HG03565 (cell line): Measurements from ENCODE around the gene PCCA.

ENCODE experiments used
- ATAC-seq: cut with Tn5 transposase; IDR thresholded peaks from one replicate; pipeline ENCODE4 v1.9.1; 2021; ENCODE audit warnings: mild to moderate bottlenecking, moderate library complexity; ENCODE audit not compliant: unreplicated experiment

PCCA gene

GRCh38 chr13:100451923-100452322 is 363.0 kb downstream of the PCCA start:
- ATAC-seq: no peak

- ATAC-seq: no peak
Measured at GRCh38 chr13:100454876-100455275, 366.0 kb downstream of the PCCA start.

GRCh38 chr13:100458673-100459072 is 369.8 kb downstream of the PCCA start:
- ATAC-seq: no peak

- no peak for ATAC-seq
Measured at GRCh38 chr13:100459747-100460146, 370.9 kb downstream of the PCCA start.

GRCh38 chr13:100460266-100460665 is 371.4 kb downstream of the PCCA start:
- ATAC-seq: no peak

- no peak for ATAC-seq
Measured at GRCh38 chr13:100460791-100461190, 371.9 kb downstream of the PCCA start.

- no peak for ATAC-seq
Measured at GRCh38 chr13:100461309-100462030, 372.6 kb downstream of the PCCA start.

GRCh38 chr13:100464006-100464405 is 375.1 kb downstream of the PCCA start:
- no peak for ATAC-seq

GRCh38 chr13:100465558-100465957 is 376.7 kb downstream of the PCCA start:
- ATAC-seq: no peak

GRCh38 chr13:100470866-100471505 is 382.1 kb downstream of the PCCA start:
- no peak for ATAC-seq

- no peak for ATAC-seq
Measured at GRCh38 chr13:100473087-100473486, 384.2 kb downstream of the PCCA start.

- ATAC-seq: no peak
Measured at GRCh38 chr13:100473501-100474044, 384.7 kb downstream of the PCCA start.

- ATAC-seq: no peak
Measured at GRCh38 chr13:100476963-100477362, 388.1 kb downstream of the PCCA start.

GRCh38 chr13:100478107-100478809 is 389.4 kb downstream of the PCCA start:
- ATAC-seq: no peak

GRCh38 chr13:100480676-100481075 is 391.8 kb downstream of the PCCA start:
- ATAC-seq: no peak

GRCh38 chr13:100483139-100483538 is 394.2 kb downstream of the PCCA start:
- ATAC-seq: no peak

- no peak for ATAC-seq
Measured at GRCh38 chr13:100483841-100484381, 395.0 kb downstream of the PCCA start.

GRCh38 chr13:100484702-100485101 is 395.8 kb downstream of the PCCA start:
- ATAC-seq: no peak

GRCh38 chr13:100485265-100485664 is 396.4 kb downstream of the PCCA start:
- ATAC-seq: no peak

GRCh38 chr13:100490692-100491091 is 401.8 kb downstream of the PCCA start:
- ATAC-seq: no peak

GRCh38 chr13:100491164-100491842 is 402.4 kb downstream of the PCCA start:
- no peak for ATAC-seq
